T-helper 17 cell (primary cell): Measurements from ENCODE around the gene CCNB1IP1. TPM values are rescaled to one million over a fixed set of nuclear protein-coding genes. Genes with fewer than 3 reads are reported as not detected.
A peak's percentile ranks its signal among the peaks of the same experiment; 100 is the strongest.
"Not testable (repeated sequence)": the region's sequence is repeated elsewhere in the genome, so short reads cannot be mapped to it uniquely, and the experiment has no call there.

Experiments
- ATAC-seq: fragments of 150-1000 bp; cut with Tn5 transposase; 2 replicates; pipeline ENCODE4 v1.10.0; 2021; ENCODE audit warnings: mild to moderate bottlenecking, moderate library complexity
- DNase-seq, 3 donors: peaks; one replicate each; pipeline versions ENCODE4 v3.0.0 to v3.0.0-alpha.2; 2020 to 2021
- H3K9me3 ChIP-seq: one replicate; pipeline ENCODE4 v1.7.0; 2013; ENCODE audit warnings: low read length, mild to moderate bottlenecking; ENCODE audit not compliant: control insufficient read depth, poor library complexity, severe bottlenecking
- H3K27ac Mint-ChIP-seq: one replicate; pipeline ENCODE4 v1.8.0; 2022; ENCODE audit warnings: mild to moderate bottlenecking, moderate library complexity, mixed read lengths
- H3K27me3 Mint-ChIP-seq: one replicate; pipeline ENCODE4 v1.8.0; 2022; ENCODE audit warnings: mixed read lengths
- H3K36me3 Mint-ChIP-seq: one replicate; pipeline ENCODE4 v1.8.0; 2022; ENCODE audit warnings: low read depth, mixed read lengths
- H3K4me1 Mint-ChIP-seq: one replicate; pipeline ENCODE4 v1.8.0; 2022; ENCODE audit warnings: mild to moderate bottlenecking, mixed read lengths
- H3K4me3 Mint-ChIP-seq: one replicate; pipeline ENCODE4 v1.8.0; 2022; ENCODE audit warnings: mild to moderate bottlenecking, moderate library complexity, mixed read lengths
- total RNA-seq, 4 donors: library from RNA in 2 of 4; stranded (reverse) in 2 of 4; gene quantifications; one replicate each; pipeline ENCODE4 v1.2.3 and lab custom pipeline; 2022 to 2026

CCNB1IP1 gene
- total RNA-seq, 2 donors from 2014 or later = 20.2 to 26.3 TPM

GRCh38 chr14:20327005-20327869 is 5.8 kb downstream of the CCNB1IP1 start:
- H3K4me1 Mint-ChIP-seq = peaks cover 15% of the 10 kb centered on the region
- peak overlapping the region; percentile 28 for H3K4me3 Mint-ChIP-seq
- no peak for DNase-seq
- H3K27ac Mint-ChIP-seq = peak overlapping the region; percentile 67
- no peaks in the 10 kb centered on the region for H3K27me3 Mint-ChIP-seq
- H3K9me3 ChIP-seq = no peaks in the 10 kb centered on the region
- no peaks in the 10 kb centered on the region for H3K36me3 Mint-ChIP-seq
- ATAC-seq = peak; percentile 81

DNA sequence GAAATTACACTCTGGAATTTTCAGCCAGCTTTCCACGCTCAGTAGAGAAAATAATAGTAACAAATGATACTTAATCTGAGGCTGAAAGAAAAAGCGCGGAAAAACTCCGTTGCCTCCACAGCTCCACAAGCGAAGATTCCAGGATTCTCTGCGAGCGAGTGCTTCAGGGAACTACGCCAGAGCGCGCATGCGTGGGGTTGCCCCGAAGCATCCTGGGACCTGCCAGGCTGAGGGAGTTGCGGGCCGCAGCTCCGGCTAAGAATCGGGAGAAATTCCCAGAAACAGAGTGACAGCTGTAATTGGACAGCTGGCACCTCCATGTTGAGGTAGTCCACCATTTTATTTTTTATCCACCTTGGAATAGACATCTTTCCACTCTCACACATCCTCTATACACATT is 15.4 kb downstream of the CCNB1IP1 start:
- no peak for ATAC-seq
- no peaks in the 10 kb centered on the region for H3K36me3 Mint-ChIP-seq

GRCh38 chr14:20314026-20314425 is 19.1 kb downstream of the CCNB1IP1 start:
- H3K4me3 Mint-ChIP-seq = no peak overlapping the region
- H3K27me3 Mint-ChIP-seq = no peaks in the 10 kb centered on the region
- peaks cover 4% of the 10 kb centered on the region for H3K36me3 Mint-ChIP-seq
- no peak for DNase-seq
- H3K27ac Mint-ChIP-seq = no peak overlapping the region
- no peaks in the 10 kb centered on the region for H3K9me3 ChIP-seq
- no peak for ATAC-seq
- no peaks in the 10 kb centered on the region for H3K4me1 Mint-ChIP-seq

More for the DNA sequence above, 15.4 kb downstream of the CCNB1IP1 start:
- DNase-seq = no peak
- H3K9me3 ChIP-seq = no peaks in the 10 kb centered on the region
- no peaks in the 10 kb centered on the region for H3K4me1 Mint-ChIP-seq
- H3K27me3 Mint-ChIP-seq = no peaks in the 10 kb centered on the region
- H3K4me3 Mint-ChIP-seq = no peak overlapping the region
- H3K27ac Mint-ChIP-seq = no peak overlapping the region

DNA sequence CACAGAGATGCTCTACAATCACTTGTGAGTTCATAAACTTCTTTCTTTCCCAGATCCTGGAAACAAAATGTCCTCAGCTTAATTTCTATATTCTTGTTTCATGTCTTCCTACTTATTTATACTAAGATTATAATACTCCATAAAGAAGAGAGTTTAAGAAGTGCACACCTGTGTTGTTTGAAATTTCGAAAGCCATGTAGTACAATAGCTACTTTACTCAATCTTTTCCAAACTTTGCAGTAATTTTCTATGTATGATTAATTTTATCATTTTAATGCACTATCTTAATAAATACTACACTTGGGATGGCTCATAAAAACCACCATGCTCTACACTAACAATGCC is 27.0 kb downstream of the CCNB1IP1 start:
- Mint-ChIP-seq H3K27me3 (no peaks in the 10 kb centered on the region), H3K4me3 (peak overlapping the region; percentile 99), H3K27ac (peak overlapping the region; percentile 96), H3K4me1 (peaks cover 30% of the 10 kb centered on the region), H3K36me3 (peaks cover 10% of the 10 kb centered on the region)
- no peaks in the 10 kb centered on the region for H3K9me3 ChIP-seq
- no peak for DNase-seq
- peak; percentile 6 for ATAC-seq

- peak; percentile 99 for ATAC-seq
- no peaks in the 10 kb centered on the region for H3K9me3 ChIP-seq
- peak within 1 kb of the TSS; percentile 96 for H3K27ac Mint-ChIP-seq
- peaks cover 15% of the 10 kb centered on the region for H3K36me3 Mint-ChIP-seq
- peaks cover 35% of the 10 kb centered on the region for H3K4me1 Mint-ChIP-seq
- H3K27me3 Mint-ChIP-seq = no peaks in the 10 kb centered on the region
- peak within 1 kb of the TSS; percentile 99 for H3K4me3 Mint-ChIP-seq
- peak; percentile 75 to 93 (median 81) for DNase-seq
Observed at GRCh38 chr14:20305265-20306078, 27.6 kb downstream of the CCNB1IP1 start, which contains the start of gene TTC5. Gene TTC5 (minus strand): TSS chr14:20305951. CDS start chr14:20305937, 14 bp downstream.

- no peaks in the 10 kb centered on the region for H3K27me3 Mint-ChIP-seq
- H3K4me1 Mint-ChIP-seq = peaks cover 35% of the 10 kb centered on the region
- H3K27ac Mint-ChIP-seq = peak overlapping the region; percentile 65
- DNase-seq = no peak
- H3K36me3 Mint-ChIP-seq = peaks cover 24% of the 10 kb centered on the region
- H3K4me3 Mint-ChIP-seq = no peak overlapping the region
- no peaks in the 10 kb centered on the region for H3K9me3 ChIP-seq
- ATAC-seq = no peak
Observed at GRCh38 chr14:20302042-20302755, 30.9 kb downstream of the CCNB1IP1 start.

DNA sequence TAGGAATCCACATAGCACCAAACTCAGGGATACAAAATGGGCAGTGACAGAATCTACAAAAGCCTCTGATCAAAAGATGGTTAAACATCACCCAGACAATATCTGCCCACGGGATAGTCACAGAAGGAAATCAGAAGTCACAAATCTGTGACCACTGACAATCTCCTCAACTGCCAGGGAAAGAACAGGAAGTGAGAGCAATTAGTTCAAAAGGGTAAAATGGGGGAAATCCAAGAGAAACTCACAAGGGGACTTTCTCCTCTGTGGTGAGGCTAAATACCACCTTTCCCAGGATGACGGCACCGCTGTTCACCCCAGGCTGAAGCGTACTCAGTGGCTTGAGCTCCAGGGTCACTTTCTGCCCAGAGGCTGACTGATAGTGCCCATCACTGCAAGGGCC is 38.0 kb downstream of the CCNB1IP1 start:
- no peaks in the 10 kb centered on the region for H3K27me3 Mint-ChIP-seq
- H3K36me3 Mint-ChIP-seq = peaks cover 25% of the 10 kb centered on the region
- H3K9me3 ChIP-seq = no peaks in the 10 kb centered on the region
- H3K27ac Mint-ChIP-seq = peak overlapping the region; percentile 63
- no peak overlapping the region for H3K4me3 Mint-ChIP-seq
- no peak for ATAC-seq
- no peak for DNase-seq
- peaks cover 17% of the 10 kb centered on the region for H3K4me1 Mint-ChIP-seq

DNA sequence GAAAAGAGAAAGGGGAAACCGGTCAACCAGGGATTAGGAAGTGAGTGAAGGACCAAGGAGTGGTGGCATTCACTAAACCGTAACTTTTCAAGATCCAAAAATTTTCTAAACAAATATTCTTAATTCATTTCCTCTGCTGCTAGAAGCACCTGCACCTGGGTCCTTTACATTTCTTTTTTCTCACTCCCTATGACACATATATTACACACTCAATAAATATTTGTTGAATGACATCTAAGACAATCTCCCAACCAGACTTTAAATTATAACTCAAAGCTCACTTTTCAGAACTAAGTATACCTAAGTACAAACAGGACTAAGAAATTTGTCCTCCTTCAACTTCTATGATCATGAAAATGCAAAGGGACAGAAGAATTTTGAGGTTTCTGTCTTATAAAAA is 38.4 kb downstream of the CCNB1IP1 start:
- ATAC-seq = no peak
- H3K4me1 Mint-ChIP-seq = peaks cover 17% of the 10 kb centered on the region
- peak overlapping the region; percentile 63 for H3K27ac Mint-ChIP-seq
- H3K4me3 Mint-ChIP-seq = no peak overlapping the region
- no peak for DNase-seq
- peaks cover 25% of the 10 kb centered on the region for H3K36me3 Mint-ChIP-seq
- no peaks in the 10 kb centered on the region for H3K9me3 ChIP-seq
- H3K27me3 Mint-ChIP-seq = no peaks in the 10 kb centered on the region

DNA sequence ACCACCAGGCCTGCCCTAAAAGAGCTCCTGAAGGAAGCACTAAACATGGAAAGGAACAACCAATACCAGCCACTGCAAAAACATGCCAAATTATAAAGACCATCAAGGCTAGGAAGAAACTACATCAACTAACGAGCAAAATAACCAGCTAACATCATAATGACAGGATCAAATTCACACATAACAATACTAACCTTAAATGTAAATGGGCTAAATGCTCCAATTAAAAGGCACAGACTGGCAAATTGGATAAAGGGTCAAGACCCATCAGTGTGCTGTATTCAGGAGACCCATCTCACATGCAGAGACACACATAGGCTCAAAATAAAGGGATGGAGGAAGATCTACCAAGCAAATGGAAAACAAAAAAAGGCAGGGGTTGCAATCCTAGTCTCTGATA is 51.1 kb downstream of the CCNB1IP1 start:
- peaks cover 15% of the 10 kb centered on the region for H3K36me3 Mint-ChIP-seq
- not testable (repeated sequence) for H3K4me3 Mint-ChIP-seq, ATAC-seq, H3K27ac Mint-ChIP-seq, H3K27me3 Mint-ChIP-seq, DNase-seq, H3K4me1 Mint-ChIP-seq, H3K9me3 ChIP-seq

DNA sequence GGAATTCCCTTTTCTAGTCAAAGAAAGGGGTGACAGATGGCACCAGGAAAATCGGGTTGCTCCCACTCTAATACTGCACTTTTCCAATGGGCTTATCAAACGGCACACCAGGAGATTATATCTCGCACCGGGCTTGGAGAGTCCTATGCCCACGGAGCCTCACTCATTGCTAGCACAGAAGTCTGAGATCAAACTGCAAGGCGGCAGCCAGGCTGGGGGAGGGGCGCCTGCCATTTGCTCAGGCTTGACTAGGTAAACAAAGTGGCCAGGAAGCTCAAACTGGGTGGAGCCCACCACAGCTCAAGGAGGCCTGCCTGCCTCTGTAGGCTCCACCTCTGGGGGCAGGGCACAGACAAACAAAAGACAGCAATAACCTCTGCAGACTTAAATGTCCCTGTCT is 52.8 kb downstream of the CCNB1IP1 start:
- not testable (repeated sequence) for H3K9me3 ChIP-seq, ATAC-seq, H3K27me3 Mint-ChIP-seq, H3K4me1 Mint-ChIP-seq
- H3K36me3 Mint-ChIP-seq = peaks cover 15% of the 10 kb centered on the region
- DNase-seq = peak in 1 of 3 donors; percentile 5
- H3K4me3 Mint-ChIP-seq = peak overlapping the region; percentile 63
- H3K27ac Mint-ChIP-seq = peak overlapping the region; percentile 71

DNA sequence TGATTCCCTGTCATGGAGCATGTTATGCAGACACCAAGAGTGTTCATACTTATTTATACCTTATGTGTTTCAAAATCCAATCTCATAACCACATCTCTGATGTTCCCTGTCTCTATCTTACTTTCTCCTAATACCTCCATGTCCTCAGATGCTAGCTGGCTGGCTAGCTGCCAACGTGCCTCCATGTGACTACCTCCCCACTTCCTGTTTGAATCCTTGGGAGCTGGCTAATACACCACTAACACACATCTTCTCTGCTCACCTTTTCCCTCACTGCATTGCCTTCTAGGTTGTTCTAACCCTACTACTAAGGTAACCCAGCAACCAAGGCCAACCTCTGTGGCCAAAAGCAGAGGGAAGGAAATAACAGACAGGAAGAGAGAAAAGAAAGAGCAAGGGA is 54.7 kb downstream of the CCNB1IP1 start:
- Mint-ChIP-seq H3K4me1 (peaks cover 10% of the 10 kb centered on the region), H3K27me3 (no peaks in the 10 kb centered on the region), H3K36me3 (peaks cover 14% of the 10 kb centered on the region), H3K4me3 (no peak overlapping the region), H3K27ac (peak overlapping the region; percentile 1)
- DNase-seq (no peak), ATAC-seq (no peak)
- H3K9me3 ChIP-seq = no peaks in the 10 kb centered on the region

DNA sequence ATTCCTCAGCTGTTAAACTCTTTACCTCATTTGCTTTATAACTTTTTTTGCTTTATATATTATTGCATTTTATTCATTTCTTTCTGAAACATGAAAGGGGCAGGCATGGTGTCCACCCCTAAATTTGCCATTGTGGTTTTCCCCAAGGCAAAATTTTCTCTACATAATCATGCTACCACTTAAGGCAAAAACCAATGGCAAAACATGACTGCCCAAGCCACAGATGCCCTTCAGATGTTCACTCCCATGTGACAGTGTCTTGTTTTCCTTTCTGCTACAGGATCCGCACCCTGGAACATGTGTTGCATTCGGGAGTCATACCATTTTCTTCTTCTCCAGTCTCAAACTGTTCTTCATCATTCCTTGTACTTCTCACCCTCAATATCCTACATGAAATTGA is 55.7 kb downstream of the CCNB1IP1 start:
- H3K9me3 ChIP-seq = no peaks in the 10 kb centered on the region
- no peaks in the 10 kb centered on the region for H3K27me3 Mint-ChIP-seq
- H3K4me1 Mint-ChIP-seq = peaks cover 10% of the 10 kb centered on the region
- no peak overlapping the region for H3K4me3 Mint-ChIP-seq
- H3K27ac Mint-ChIP-seq = no peak overlapping the region
- H3K36me3 Mint-ChIP-seq = peaks cover 10% of the 10 kb centered on the region
- ATAC-seq = no peak
- DNase-seq = no peak

DNA sequence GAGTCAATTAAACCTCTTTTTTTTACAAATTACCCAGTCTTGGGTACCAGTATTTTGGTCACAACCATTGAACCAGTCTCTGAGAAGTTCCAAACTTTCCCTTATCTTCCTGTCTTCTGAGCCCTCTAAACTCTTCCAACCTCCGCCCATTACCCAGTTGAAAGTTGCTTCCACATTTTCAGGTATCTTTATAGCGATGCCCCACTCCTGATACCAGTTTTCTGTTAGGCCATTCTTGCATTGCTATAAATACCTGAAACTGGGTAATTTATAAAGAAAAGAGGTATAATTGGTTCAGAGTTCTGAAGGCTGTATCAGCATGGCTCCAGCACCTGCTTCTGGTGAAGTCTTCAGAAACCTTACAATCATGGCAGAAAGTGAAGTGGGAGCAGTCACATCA is 59.0 kb downstream of the CCNB1IP1 start:
- H3K9me3 ChIP-seq = no peaks in the 10 kb centered on the region
- H3K27me3 Mint-ChIP-seq = no peaks in the 10 kb centered on the region
- peaks cover 2% of the 10 kb centered on the region for H3K36me3 Mint-ChIP-seq
- H3K4me1 Mint-ChIP-seq = peaks cover 4% of the 10 kb centered on the region
- ATAC-seq = no peak
- H3K27ac Mint-ChIP-seq = no peak overlapping the region
- DNase-seq = no peak
- H3K4me3 Mint-ChIP-seq = no peak overlapping the region
